Right lobe of liver (tissue), 4 donors: ENCODE data around the gene ARMC7.

Experiments
- POLR2A ChIP-seq: fragments of 450-650 bp; IDR thresholded peaks from one replicate; pipeline ENCODE4 v1.6.1; 2017; ENCODE audit warnings: antibody characterized with exemption, mild to moderate bottlenecking
- TF ChIP-seq, protein P1 (sequence below), 4 donors: fragments of 200-600 bp in 3 of 4; fragments of 450-650 bp in 1 of 4; IDR thresholded peaks; one replicate each; pipeline versions ENCODE4 v1.5.1 to v1.8.0; 2016 to 2022; ENCODE audit warnings: antibody characterized with exemption in 4 of 4, mild to moderate bottlenecking in 2 of 4
- donor health status: DM: no; HTN: no; CAD: no.
- donor health status: DM: no; HTN: no; CAD: no.
- donor health status: DM: no; HTN: yes; CAD: no.

DNA sequence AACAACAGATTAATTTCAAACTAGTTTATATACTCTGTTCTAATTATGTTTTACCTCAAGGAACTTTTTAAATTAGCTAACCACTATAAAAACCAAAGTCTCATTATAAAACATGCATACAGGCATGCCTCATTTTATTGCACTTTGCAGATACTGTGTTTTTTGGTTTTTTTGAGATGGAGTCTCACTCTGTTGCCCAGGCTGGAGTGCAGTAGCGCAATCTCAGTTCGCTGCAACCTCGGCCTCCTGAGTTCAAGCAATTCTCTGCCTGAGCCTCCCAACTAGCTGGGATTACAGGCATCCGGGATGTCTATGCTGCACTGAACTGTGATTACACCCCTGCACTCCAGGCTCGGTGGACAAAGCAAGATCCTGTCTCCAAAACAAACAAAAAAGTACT, 53.3 kb downstream of the ARMC7 start:
- TF ChIP-seq, protein P1, sequence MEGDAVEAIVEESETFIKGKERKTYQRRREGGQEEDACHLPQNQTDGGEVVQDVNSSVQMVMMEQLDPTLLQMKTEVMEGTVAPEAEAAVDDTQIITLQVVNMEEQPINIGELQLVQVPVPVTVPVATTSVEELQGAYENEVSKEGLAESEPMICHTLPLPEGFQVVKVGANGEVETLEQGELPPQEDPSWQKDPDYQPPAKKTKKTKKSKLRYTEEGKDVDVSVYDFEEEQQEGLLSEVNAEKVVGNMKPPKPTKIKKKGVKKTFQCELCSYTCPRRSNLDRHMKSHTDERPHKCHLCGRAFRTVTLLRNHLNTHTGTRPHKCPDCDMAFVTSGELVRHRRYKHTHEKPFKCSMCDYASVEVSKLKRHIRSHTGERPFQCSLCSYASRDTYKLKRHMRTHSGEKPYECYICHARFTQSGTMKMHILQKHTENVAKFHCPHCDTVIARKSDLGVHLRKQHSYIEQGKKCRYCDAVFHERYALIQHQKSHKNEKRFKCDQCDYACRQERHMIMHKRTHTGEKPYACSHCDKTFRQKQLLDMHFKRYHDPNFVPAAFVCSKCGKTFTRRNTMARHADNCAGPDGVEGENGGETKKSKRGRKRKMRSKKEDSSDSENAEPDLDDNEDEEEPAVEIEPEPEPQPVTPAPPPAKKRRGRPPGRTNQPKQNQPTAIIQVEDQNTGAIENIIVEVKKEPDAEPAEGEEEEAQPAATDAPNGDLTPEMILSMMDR (IDR thresholded peaks at IDR 0.05): no peak
- TF ChIP-seq POLR2A: no peak
